K562 (cell line): ENCODE measurements around the gene RPRD1B. TPM values are rescaled to one million over a fixed set of nuclear protein-coding genes. Genes with fewer than 3 reads are reported as not detected.
A peak's percentile ranks its signal among the peaks of the same experiment; 100 is the strongest.

Experiments used
- ATAC-seq: fragments of 200-7000 bp; cut with Tn5 transposase; 3 replicates; pipeline ENCODE4 v1.9.1; 2020; ENCODE audit warnings: moderate library complexity
- BruUV-seq: library from RNA; stranded (reverse); fragments of 400-500 nt; replicated peaks from 2 replicates; lab custom pipeline; 2021; lab: Mats Ljungman, UMichigan
- CTCF ChIA-PET: fragments of 300-600 bp; formaldehyde crosslinking; extraction: SDS; loops from one replicate; lab custom pipeline; 2021; ENCODE audit warnings: low intra/inter-chr PET ratio; lab: Yijun Ruan, JAX
- POLR2A ChIA-PET: fragments of 300-600, 350-650 bp; sonication (Branson Sonifier 250); formaldehyde crosslinking; extraction: SDS; loops from one replicate; lab custom pipeline; 2021; ENCODE audit warnings: antibody characterized with exemption, inconsistent platforms; lab: Yijun Ruan, JAX
- DNase-seq, 4 experiments: peaks; one replicate each; pipeline versions ENCODE4 v3.0.0 to v3.0.0-alpha.2; 2011 to 2018; ENCODE audit warnings: low spot score in 3 of 4, mixed read lengths in 3 of 4; ENCODE audit errors: extremely low read depth in 1 of 4
- FAIRE-seq: peaks from 2 replicates; lab custom pipeline; 2011; peaks lifted over from hg19 to GRCh38; lab: Jason Lieb, UNC
- H2AFZ ChIP-seq: 2 replicates; pipeline ENCODE4 v1.6.0; 2011; ENCODE audit warnings: low read depth, low read length, control low read depth, inconsistent platforms
- H3K27ac ChIP-seq: fragments of 200-600 bp; 3 replicates; pipeline ENCODE4 v1.8.0; 2011; ENCODE audit warnings: low read depth, mild to moderate bottlenecking, control low read depth, inconsistent platforms, low read length, moderate library complexity, mixed read lengths; ENCODE audit errors: extremely low read depth
- H3K27me3 ChIP-seq, 2 experiments: fragments of 300-600 bp in 1 of 2; 2 replicates in 1 of 2; 3 replicates in 1 of 2; pipeline versions ENCODE4 v1.6.0 to v1.8.0; 2011; ENCODE audit warnings: inconsistent platforms in 2 of 2, low read length in 2 of 2, mild to moderate bottlenecking in 1 of 2, mixed read lengths in 1 of 2, moderate library complexity in 1 of 2; ENCODE audit not compliant: control insufficient read depth in 2 of 2, insufficient read depth in 2 of 2
- H3K36me3 ChIP-seq: fragments of 300-600 bp; 3 replicates; pipeline ENCODE4 v1.8.0; 2011; ENCODE audit warnings: mild to moderate bottlenecking, low read length, inconsistent platforms; ENCODE audit not compliant: control insufficient read depth, insufficient read depth
- H3K4me1 ChIP-seq, 2 experiments: fragments of 200-600 bp in 1 of 2; replicated peaks in 1 of 2; 2 replicates in 1 of 2; 3 replicates in 1 of 2; pipeline versions ENCODE4 v1.5.1 to v1.8.0; 2011; ENCODE audit warnings: inconsistent platforms in 2 of 2, low read length in 2 of 2, mild to moderate bottlenecking in 1 of 2, mixed read lengths in 1 of 2, moderate library complexity in 1 of 2; ENCODE audit not compliant: control insufficient read depth in 2 of 2, insufficient read depth in 2 of 2
- H3K4me2 ChIP-seq: 2 replicates; pipeline ENCODE4 v1.6.1; 2011; ENCODE audit warnings: low read length, control low read depth, inconsistent platforms, mixed read lengths; ENCODE audit not compliant: insufficient read depth
- H3K4me3 ChIP-seq: fragments of 200-600 bp; sonication (generic), shearing (Covaris generic); 2 replicates; pipeline ENCODE4 v1.5.1; 2016; ENCODE audit warnings: control low read depth, inconsistent platforms
- H3K79me2 ChIP-seq: fragments of 200-600 bp; 3 replicates; pipeline ENCODE4 v1.8.0; 2011; ENCODE audit warnings: low read length, inconsistent platforms; ENCODE audit not compliant: control insufficient read depth, insufficient read depth
- H3K9ac ChIP-seq, 2 experiments: 2 replicates each; pipeline versions ENCODE4 v1.6.0 to v1.6.1; 2011; ENCODE audit warnings: low read depth in 2 of 2, low read length in 2 of 2, control low read depth in 1 of 2, inconsistent platforms in 1 of 2, mild to moderate bottlenecking in 1 of 2, mixed read lengths in 1 of 2; ENCODE audit not compliant: insufficient read depth in 1 of 2
- H3K9me1 ChIP-seq: one replicate; pipeline ENCODE4 v1.6.0; 2011; ENCODE audit warnings: inconsistent platforms, mild to moderate bottlenecking, low read length, moderate library complexity; ENCODE audit not compliant: control insufficient read depth, insufficient read depth
- H3K9me3 ChIP-seq: replicated peaks from 2 replicates; pipeline ENCODE4 v1.5.1; 2011; ENCODE audit warnings: low read depth, low read length, inconsistent platforms; ENCODE audit not compliant: control insufficient read depth, insufficient read depth
- H4K20me1 ChIP-seq: replicated peaks from 2 replicates; pipeline ENCODE4 v1.6.1; 2011; ENCODE audit warnings: low read length, inconsistent platforms, mixed read lengths; ENCODE audit not compliant: control insufficient read depth, insufficient read depth
- BCLAF1 ChIP-seq, 2 experiments: fragments of 450-650 bp in 1 of 2; IDR thresholded peaks; 2 replicates each; pipeline ENCODE4 v1.6.1; 2011 to 2017; ENCODE audit warnings: low read depth in 2 of 2, antibody characterized with exemption in 1 of 2, borderline replicate concordance in 1 of 2, low read length in 1 of 2, mild to moderate bottlenecking in 1 of 2, mixed read lengths in 1 of 2; ENCODE audit not compliant: control insufficient read depth in 1 of 2
- CREBBP ChIP-seq: IDR thresholded peaks from one replicate; pipeline ENCODE4 v1.6.1; 2012; ENCODE audit warnings: low read depth, mild to moderate bottlenecking, control low read depth, inconsistent platforms, low read length
- DACH1 ChIP-seq: fragments of 450-650 bp; IDR thresholded peaks from 2 replicates; pipeline ENCODE4 v1.6.1; 2018; ENCODE audit not compliant: partially characterized antibody
- RUNX1 ChIP-seq: sonication (generic); IDR thresholded peaks from 2 replicates; pipeline ENCODE4 v1.6.1; 2016; ENCODE audit warnings: antibody characterized with exemption, low read depth
- ZNF253 ChIP-seq: fragments of 250-450 bp; sonication (Bioruptor Pico); conservative IDR thresholded peaks from 2 replicates; pipeline ENCODE4 v1.6.1; 2021; ENCODE audit warnings: mild to moderate bottlenecking
- ZNF79 ChIP-seq: fragments of 250-450 bp; sonication (Bioruptor Pico); IDR thresholded peaks from 2 replicates; pipeline ENCODE4 v1.4.0; 2020; ENCODE audit warnings: low read depth, mild to moderate bottlenecking, moderate library complexity
- WGBS: fragments of 100-300 bp; shearing (Covaris generic); methylation state at CpG from one replicate; pipeline ENCODE4 v1.1.6; 2016; ENCODE audit warnings: low coverage, mixed read lengths; ENCODE audit not compliant: insufficient coverage; ENCODE audit errors: missing lambda C conversion rate; 5-methylcytosine and 5-hydroxymethylcytosine counted together
- in situ Hi-C: fragments of 300-500 bp; cut with MboI; formaldehyde crosslinking; loops from 4 replicates; pipeline ENCODE4 v1.15.0; 2018; ENCODE audit warnings: inconsistent platforms, mixed read lengths
- intact Hi-C: fragments of 100-400 bp; cut with micrococcal nuclease; formaldehyde crosslinking; loops from 2 replicates; pipeline ENCODE4 v1.14.2; 2022
- polyA plus RNA-seq, 8 experiments: library from polyadenylated mRNA; depleted of rRNA in 4 of 8; stranded (reverse) in 5 of 8; unstranded in 3 of 8; fragments of >200 nt; fragmentation: Nextera tagmentation in 2 of 8; fragmentation: Illumina TruSeq in 1 of 8; extraction: Ambion mirVana in 2 of 8; extraction: Trizol in 1 of 8; gene quantifications; 2 replicates each; pipeline versions ENCODE4 v1.2.1 to v1.2.3, GENCODE V29; 2011 to 2014; ENCODE audit warnings: inconsistent platforms in 1 of 8, missing spikeins in 1 of 8
- total RNA-seq, 7 experiments: library from RNA; depleted of rRNA in 6 of 7; stranded (reverse); fragments of >200 nt in 6 of 7; fragmentation: Illumina TruSeq in 2 of 7; extraction: Trizol in 2 of 7; gene quantifications; 2 replicates each; pipeline versions ENCODE4 v1.2.1 to v1.2.3, GENCODE V29; 2011 to 2021; ENCODE audit warnings: low replicate concordance in 1 of 7
- TF ChIP-seq, protein P1 (sequence below): fragments of 450-650 bp; IDR thresholded peaks from 2 replicates; pipeline ENCODE4 v1.6.1; 2016; ENCODE audit warnings: borderline replicate concordance

The RPRD1B gene
- total and polyA plus RNA-seq, 9 of the 15 experiments (the other 6 are each of a cell fraction or from before 2014, with no cell fraction given), result 5.5 to 43.0 (median 24.4) TPM

DNA sequence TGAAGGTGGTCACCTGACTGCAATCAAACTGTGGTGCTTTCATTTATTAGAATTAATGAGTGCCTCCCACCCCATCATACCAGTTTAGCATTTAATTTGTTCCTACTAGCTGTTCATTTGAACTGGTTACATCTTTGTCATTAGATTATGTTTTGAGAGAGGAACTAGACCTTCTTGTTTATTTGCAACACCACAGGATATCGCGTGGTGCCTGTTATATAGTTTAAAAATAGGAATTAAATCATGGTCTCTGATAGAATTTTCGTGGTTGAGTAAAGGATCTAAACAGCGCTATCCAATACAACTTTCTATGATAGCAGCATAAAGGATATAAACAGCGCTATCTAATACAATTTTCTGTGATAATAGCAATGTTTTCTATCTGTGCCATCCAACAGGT is 2.8 kb downstream of the RPRD1B start:
- DNase-seq (no peak), FAIRE-seq (no peak), ATAC-seq (no peak)
- peaks cover 96% of the 10 kb centered on the region for H3K79me2 ChIP-seq
- no peaks in the 10 kb centered on the region for H3K9me3 ChIP-seq
- H3K9me1 ChIP-seq, result no peaks in the 10 kb centered on the region
- WGBS, result 85% methylated on average over 5 of the region's 5 CpGs
- H3K4me3 ChIP-seq, result no peak overlapping the region
- H3K9ac ChIP-seq, result no peak overlapping the region
- H2AFZ ChIP-seq, result no peak overlapping the region
- H3K4me1 ChIP-seq, result peaks cover 21 to 25% of the 10 kb centered on the region in 2 experiments; a peak in 4 of 5 replicates
- TF ChIP-seq DACH1 (peak; percentile 27), CREBBP (no peak), ZNF253 (CRISPR knock-in tag) (no peak), RUNX1 (no peak), BCLAF1 (IDR thresholded peaks at IDR 0.05; ENCODE audit: borderline replicate concordance in 1 of 2, control insufficient read depth in 1 of 2, low read depth in 2 of 2, low read length in 1 of 2) (no peak), ZNF79 (CRISPR knock-in tag) (no peak)
- TF ChIP-seq, protein P1, sequence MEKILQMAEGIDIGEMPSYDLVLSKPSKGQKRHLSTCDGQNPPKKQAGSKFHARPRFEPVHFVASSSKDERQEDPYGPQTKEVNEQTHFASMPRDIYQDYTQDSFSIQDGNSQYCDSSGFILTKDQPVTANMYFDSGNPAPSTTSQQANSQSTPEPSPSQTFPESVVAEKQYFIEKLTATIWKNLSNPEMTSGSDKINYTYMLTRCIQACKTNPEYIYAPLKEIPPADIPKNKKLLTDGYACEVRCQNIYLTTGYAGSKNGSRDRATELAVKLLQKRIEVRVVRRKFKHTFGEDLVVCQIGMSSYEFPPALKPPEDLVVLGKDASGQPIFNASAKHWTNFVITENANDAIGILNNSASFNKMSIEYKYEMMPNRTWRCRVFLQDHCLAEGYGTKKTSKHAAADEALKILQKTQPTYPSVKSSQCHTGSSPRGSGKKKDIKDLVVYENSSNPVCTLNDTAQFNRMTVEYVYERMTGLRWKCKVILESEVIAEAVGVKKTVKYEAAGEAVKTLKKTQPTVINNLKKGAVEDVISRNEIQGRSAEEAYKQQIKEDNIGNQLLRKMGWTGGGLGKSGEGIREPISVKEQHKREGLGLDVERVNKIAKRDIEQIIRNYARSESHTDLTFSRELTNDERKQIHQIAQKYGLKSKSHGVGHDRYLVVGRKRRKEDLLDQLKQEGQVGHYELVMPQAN, result no peak
- H3K27ac ChIP-seq, result no peak overlapping the region
- ChIA-PET CTCF (no interaction called here), POLR2A (interaction anchor here (0.6 to 1.8 kb wide), 6 partner anchors 9 to 699 kb away, joined by 3 to 5 read pairs (median 4); no protein-coding TSS in a partner anchor)
- H4K20me1 ChIP-seq, result no peaks in the 10 kb centered on the region
- in situ Hi-C loops (no loop called here), intact Hi-C loops (no loop called here)
- peaks cover 67% of the 10 kb centered on the region for H3K36me3 ChIP-seq
- no peaks in the 10 kb centered on the region for H3K27me3 ChIP-seq
- BruUV-seq, result no TSS peak
- H3K4me2 ChIP-seq, result no peak overlapping the region
